Peyer's patch (tissue), 4 donors: ENCODE results near the gene ATP2B2.

ENCODE experiments used
- POLR2A ChIP-seq, 2 donors: fragments of 450-650 bp; IDR thresholded peaks; one replicate each; pipeline ENCODE4 v1.5.1; 2017; ENCODE audit warnings: antibody characterized with exemption in 2 of 2, mild to moderate bottlenecking in 2 of 2, moderate library complexity in 2 of 2
- TF ChIP-seq, protein P1 (sequence below), 6 experiments: fragments of 450-650 bp in 4 of 6; fragments of 200-600 bp in 2 of 6; sonication (generic) in 1 of 6; IDR thresholded peaks; one replicate each; pipeline ENCODE4 v1.5.1; 2017 to 2019; ENCODE audit warnings: antibody characterized with exemption in 6 of 6, mild to moderate bottlenecking in 3 of 6, moderate library complexity in 1 of 6

DNA sequence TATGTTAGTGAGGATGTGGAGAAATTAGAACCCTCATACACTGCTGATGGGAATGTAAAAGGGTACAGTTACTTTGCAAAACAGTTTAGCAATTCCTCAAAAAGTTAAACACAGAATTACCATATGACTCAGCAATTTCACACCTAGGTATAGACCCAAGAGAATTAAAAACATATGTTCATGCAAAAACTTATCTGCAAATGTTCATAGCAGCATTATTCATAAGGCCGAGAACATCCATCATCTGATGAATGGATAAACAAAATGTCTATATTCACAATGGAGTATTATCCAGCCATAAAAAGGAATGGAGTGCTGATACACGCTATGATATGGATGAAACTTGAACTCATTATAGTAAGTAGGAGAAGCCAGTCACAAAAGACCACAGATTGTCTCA lies 194.8 kb downstream of the ATP2B2 start:
- TF ChIP-seq, protein P1, sequence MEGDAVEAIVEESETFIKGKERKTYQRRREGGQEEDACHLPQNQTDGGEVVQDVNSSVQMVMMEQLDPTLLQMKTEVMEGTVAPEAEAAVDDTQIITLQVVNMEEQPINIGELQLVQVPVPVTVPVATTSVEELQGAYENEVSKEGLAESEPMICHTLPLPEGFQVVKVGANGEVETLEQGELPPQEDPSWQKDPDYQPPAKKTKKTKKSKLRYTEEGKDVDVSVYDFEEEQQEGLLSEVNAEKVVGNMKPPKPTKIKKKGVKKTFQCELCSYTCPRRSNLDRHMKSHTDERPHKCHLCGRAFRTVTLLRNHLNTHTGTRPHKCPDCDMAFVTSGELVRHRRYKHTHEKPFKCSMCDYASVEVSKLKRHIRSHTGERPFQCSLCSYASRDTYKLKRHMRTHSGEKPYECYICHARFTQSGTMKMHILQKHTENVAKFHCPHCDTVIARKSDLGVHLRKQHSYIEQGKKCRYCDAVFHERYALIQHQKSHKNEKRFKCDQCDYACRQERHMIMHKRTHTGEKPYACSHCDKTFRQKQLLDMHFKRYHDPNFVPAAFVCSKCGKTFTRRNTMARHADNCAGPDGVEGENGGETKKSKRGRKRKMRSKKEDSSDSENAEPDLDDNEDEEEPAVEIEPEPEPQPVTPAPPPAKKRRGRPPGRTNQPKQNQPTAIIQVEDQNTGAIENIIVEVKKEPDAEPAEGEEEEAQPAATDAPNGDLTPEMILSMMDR (IDR thresholded peaks at IDR 0.05), result no peak
- no peak for TF ChIP-seq POLR2A (IDR thresholded peaks at IDR 0.05)
